AG04449 (cell line): ENCODE measurements around the gene GPR32.
"Not testable (repeated sequence)": the region's sequence is repeated elsewhere in the genome, so short reads cannot be mapped to it uniquely, and the experiment has no call there.

Experiments
- CTCF ChIA-PET: fragments of 350-600 bp; formaldehyde crosslinking; extraction: SDS; loops from one replicate; lab custom pipeline; 2021; ENCODE audit warnings: antibody characterized with exemption; lab: Yijun Ruan, JAX
- POLR2A ChIA-PET: fragments of 400-600, 350-600 bp; formaldehyde crosslinking; extraction: SDS; loops from one replicate; lab custom pipeline; 2020; ENCODE audit warnings: antibody characterized with exemption, inconsistent platforms; lab: Yijun Ruan, JAX
- DNase-seq: peaks from one replicate; pipeline ENCODE4 v3.0.0-alpha.2; 2010; ENCODE audit warnings: low read depth, low spot score
- H3K4me3 ChIP-seq: 2 replicates; pipeline ENCODE4 v1.5.1; 2011; ENCODE audit warnings: low read depth, mild to moderate bottlenecking, control low read depth, low read length
- TF ChIP-seq, protein P1 (sequence below): IDR thresholded peaks from one replicate; pipeline ENCODE4 v1.5.1; 2011; ENCODE audit warnings: mild to moderate bottlenecking, moderate library complexity, low read length, control low read depth, inconsistent platforms; ENCODE audit not compliant: insufficient read depth; ENCODE audit errors: missing control alignments

Gene GPR32

DNA sequence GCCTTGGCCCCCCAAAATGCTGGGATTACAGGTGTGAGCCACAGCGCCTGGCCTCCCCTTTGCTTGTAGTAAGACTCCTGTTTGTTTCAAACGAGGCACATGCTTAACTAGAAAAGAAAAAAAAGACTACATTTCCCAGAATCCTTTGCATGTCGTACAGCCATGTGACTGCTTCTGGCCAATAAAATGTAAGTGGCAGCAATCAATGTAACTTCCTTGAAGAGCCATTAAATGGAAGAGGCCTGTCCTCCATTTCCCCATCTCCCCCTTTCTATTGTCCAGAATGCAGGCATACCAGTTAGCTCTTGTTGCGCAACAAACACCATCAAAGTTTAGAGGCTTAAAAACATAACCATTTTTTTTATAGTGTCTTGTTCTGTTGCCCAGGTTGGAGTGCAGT is 10.4 kb upstream of the GPR32 start:
- POLR2A ChIA-PET = no interaction called here
- CTCF ChIA-PET = interaction anchor here (1.7 kb wide), 1 partner anchor 21 kb away, joined by 3 read pairs; no protein-coding TSS in a partner anchor
- TF ChIP-seq, protein P1, sequence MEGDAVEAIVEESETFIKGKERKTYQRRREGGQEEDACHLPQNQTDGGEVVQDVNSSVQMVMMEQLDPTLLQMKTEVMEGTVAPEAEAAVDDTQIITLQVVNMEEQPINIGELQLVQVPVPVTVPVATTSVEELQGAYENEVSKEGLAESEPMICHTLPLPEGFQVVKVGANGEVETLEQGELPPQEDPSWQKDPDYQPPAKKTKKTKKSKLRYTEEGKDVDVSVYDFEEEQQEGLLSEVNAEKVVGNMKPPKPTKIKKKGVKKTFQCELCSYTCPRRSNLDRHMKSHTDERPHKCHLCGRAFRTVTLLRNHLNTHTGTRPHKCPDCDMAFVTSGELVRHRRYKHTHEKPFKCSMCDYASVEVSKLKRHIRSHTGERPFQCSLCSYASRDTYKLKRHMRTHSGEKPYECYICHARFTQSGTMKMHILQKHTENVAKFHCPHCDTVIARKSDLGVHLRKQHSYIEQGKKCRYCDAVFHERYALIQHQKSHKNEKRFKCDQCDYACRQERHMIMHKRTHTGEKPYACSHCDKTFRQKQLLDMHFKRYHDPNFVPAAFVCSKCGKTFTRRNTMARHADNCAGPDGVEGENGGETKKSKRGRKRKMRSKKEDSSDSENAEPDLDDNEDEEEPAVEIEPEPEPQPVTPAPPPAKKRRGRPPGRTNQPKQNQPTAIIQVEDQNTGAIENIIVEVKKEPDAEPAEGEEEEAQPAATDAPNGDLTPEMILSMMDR = no peak
- no peak for DNase-seq
- no peak overlapping the region for H3K4me3 ChIP-seq

DNA sequence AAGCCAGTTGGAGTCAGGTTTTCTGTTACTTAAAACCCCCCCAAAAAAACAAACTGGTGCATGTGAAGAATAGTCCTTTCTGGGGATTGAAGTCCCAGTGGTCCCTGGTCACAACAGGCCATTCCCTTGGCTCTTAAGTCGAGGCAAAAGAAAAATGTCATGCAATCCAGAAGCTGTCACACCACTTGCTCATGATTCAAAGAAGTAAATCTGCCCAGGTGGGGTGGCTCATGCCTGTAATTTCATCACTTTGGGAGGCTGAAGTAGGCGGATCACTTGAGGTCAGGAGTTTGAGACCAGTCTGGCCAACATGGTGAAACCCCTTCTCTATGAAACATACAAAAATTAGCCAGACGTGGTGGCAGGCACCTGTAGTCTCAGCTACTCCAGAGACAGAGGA is 8.8 kb upstream of the GPR32 start:
- POLR2A ChIA-PET, H3K4me3 ChIP-seq, DNase-seq, CTCF ChIA-PET: not testable (repeated sequence)

DNA sequence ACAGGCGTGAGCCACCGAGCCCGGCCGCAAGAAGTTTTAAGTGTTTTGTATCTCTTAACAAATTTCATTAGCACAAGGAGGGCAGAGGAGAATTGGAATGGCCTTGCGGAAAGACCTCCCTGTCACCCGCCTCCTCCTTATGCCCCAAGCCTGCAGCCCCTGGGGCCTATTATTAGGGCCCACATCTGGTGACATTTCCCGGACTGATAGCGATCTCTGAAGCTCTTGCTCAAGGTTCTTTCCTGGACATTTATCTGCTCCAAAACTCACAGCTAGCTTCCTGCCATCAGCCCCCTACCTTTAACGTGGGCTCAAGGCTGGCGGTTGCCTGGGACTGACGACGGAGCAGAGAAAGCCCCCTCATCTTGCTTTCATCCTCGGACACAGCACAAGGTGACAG is 6.7 kb upstream of the GPR32 start:
- CTCF ChIA-PET, H3K4me3 ChIP-seq, POLR2A ChIA-PET, DNase-seq: not testable (repeated sequence)

DNA sequence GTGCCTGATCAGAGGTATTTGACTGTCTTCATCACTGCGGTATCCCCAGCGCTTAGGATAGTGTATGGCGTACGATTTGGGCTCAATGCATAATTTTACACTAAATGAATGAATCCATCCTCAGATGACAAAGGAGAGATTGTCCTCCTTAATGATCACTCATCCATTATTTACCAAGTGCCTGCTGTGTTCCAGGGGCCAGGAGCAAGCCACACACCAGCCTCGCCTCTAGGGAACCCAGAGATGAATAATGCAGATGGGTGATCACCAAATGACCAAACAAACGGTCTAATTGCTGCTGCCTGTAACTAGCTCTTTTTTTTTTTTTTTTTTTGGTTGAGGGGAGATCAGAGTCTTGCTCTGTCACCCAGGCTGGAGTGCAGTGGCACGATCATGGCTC is 5.9 kb upstream of the GPR32 start:
- no peak overlapping the region for H3K4me3 ChIP-seq
- TF ChIP-seq, protein P1 = no peak
- CTCF ChIA-PET = interaction anchor here (1.0 kb wide), 1 partner anchor 8 kb away, joined by 3 read pairs; no protein-coding TSS in a partner anchor
- no peak for DNase-seq
- POLR2A ChIA-PET = interaction anchor here (0.6 kb wide), 1 partner anchor 34 kb away, joined by 3 read pairs; no protein-coding TSS in a partner anchor

DNA sequence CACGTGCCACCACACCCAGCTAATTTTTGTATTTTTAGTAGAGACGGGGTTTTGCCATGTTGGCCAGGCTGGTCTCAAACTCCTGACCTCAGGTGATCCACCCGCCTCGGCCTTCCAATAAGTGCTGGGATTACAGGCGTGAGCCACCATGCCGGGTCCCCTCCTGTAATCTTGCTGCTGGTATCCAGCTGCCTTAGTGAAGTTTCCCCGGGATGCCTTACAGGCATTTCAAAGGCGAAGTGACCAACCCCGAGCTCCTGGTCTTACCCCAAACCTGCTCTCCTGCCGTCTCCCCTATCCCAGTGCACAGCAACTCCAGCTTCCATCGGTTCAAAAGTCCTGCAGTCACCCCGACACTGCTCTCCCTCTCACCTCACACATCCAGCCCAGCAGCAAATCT is 3.5 kb upstream of the GPR32 start:
- POLR2A ChIA-PET = interaction anchor here (0.6 kb wide), 1 partner anchor 903 kb away, joined by 3 read pairs; no protein-coding TSS in a partner anchor
- not testable (repeated sequence) for H3K4me3 ChIP-seq, DNase-seq
- CTCF ChIA-PET = interaction anchor here (1.4 kb wide), 1 partner anchor 42 kb away, joined by 3 read pairs; no protein-coding TSS in a partner anchor

DNA sequence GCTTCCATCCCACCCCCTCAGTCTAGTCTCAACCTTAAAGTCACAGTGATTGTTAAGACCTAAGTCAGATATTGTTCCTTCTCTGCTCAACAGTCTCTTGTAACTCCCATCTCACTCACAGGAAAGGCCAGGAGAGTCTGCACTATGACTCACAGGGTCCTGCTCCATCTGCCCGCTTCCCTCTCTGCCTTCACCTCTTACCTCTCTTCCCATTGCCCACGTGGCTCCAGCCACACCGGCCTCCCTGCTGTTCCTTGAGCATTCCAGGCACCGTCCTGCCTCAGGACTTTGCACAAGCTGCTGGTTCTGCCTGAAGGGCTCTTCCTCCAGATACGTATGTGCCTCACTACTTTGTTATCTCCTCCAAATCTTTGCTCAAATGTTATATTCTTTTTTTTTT is 3.0 kb upstream of the GPR32 start:
- DNase-seq = not testable (repeated sequence)
- CTCF ChIA-PET = interaction anchor here (1.4 kb wide), 1 partner anchor 42 kb away, joined by 3 read pairs; no protein-coding TSS in a partner anchor
- POLR2A ChIA-PET = interaction anchor here (0.6 kb wide), 1 partner anchor 904 kb away, joined by 3 read pairs; no protein-coding TSS in a partner anchor

DNA sequence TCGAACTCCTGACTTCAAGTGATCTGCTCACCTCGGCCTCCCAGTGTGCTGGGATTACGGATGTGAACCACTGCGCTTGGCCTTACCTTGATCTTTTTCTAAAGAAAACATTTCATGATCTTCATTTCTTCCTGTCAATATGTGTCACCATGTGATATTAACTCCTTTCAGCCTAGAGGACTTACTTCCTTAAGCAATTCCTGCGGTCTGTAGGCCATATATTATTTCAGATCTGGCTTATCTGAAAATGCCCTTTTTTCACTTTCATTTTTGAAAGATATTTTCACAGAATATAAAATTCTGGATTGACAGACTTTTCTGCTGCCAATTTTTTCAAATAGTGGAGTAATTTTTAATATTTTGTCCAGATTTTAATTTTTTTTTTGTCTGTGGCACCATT is 2.0 kb upstream of the GPR32 start:
- H3K4me3 ChIP-seq = no peak overlapping the region
- DNase-seq = no peak
- CTCF ChIA-PET = interaction anchor here (1.4 kb wide), 1 partner anchor 43 kb away, joined by 3 read pairs; no protein-coding TSS in a partner anchor
- POLR2A ChIA-PET = no interaction called here
- TF ChIP-seq, protein P1 = no peak

More for the DNA sequence above, 3.0 kb upstream of the GPR32 start:
- not testable (repeated sequence) for H3K4me3 ChIP-seq

DNA sequence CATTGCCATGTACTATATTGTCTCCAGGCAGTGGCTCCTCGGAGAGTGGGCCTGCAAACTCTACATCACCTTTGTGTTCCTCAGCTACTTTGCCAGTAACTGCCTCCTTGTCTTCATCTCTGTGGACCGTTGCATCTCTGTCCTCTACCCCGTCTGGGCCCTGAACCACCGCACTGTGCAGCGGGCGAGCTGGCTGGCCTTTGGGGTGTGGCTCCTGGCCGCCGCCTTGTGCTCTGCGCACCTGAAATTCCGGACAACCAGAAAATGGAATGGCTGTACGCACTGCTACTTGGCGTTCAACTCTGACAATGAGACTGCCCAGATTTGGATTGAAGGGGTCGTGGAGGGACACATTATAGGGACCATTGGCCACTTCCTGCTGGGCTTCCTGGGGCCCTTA is 624 bp downstream of the GPR32 start:
- ChIA-PET CTCF (no interaction called here), POLR2A (no interaction called here)
- no peak overlapping the region for H3K4me3 ChIP-seq
- no peak for DNase-seq
- TF ChIP-seq, protein P1 = no peak
